ENCODE measurements around the gene GPA33.

GPA33 gene

GRCh38 chr1:167068761-167069160 is 21.4 kb downstream of the GPA33 start:
- no peak overlapping the region for H3K4me3 ChIP-seq (ENCODE audit: low read depth, low read length)
- TF ChIP-seq CTCF (IDR thresholded peaks at IDR 0.05; ENCODE audit: control insufficient read depth, extremely low read depth, insufficient read depth), result no peak
- DNase-seq (ENCODE audit: low read depth), result no peak

- no peak for DNase-seq (ENCODE audit: low read depth)
Measured at GRCh38 chr1:167067904-167068303, 22.3 kb downstream of the GPA33 start.

GRCh38 chr1:167066333-167067122 is 23.6 kb downstream of the GPA33 start:
- no peak for DNase-seq (ENCODE audit: low read depth)

More at GRCh38 chr1:167067904-167068303, 22.3 kb downstream of the GPA33 start:
- no peak overlapping the region for H3K4me3 ChIP-seq (ENCODE audit: low read depth, low read length)
- TF ChIP-seq CTCF (IDR thresholded peaks at IDR 0.05; ENCODE audit: control insufficient read depth, extremely low read depth, insufficient read depth), result no peak

GRCh38 chr1:167065471-167065870 is 24.7 kb downstream of the GPA33 start:
- no peak for DNase-seq (ENCODE audit: low read depth)
- H3K4me3 ChIP-seq (ENCODE audit: low read depth, low read length), result no peak overlapping the region
- no peak for TF ChIP-seq CTCF (IDR thresholded peaks at IDR 0.05; ENCODE audit: control insufficient read depth, extremely low read depth, insufficient read depth)

More at GRCh38 chr1:167066333-167067122, 23.6 kb downstream of the GPA33 start:
- H3K4me3 ChIP-seq (ENCODE audit: low read depth, low read length), result peak overlapping the region; percentile 41
- peak; percentile 91 for TF ChIP-seq CTCF (IDR thresholded peaks at IDR 0.05; ENCODE audit: control insufficient read depth, extremely low read depth, insufficient read depth)

GRCh38 chr1:167064621-167065020 is 25.6 kb downstream of the GPA33 start:
- no peak for DNase-seq (ENCODE audit: low read depth)
- no peak for TF ChIP-seq CTCF (IDR thresholded peaks at IDR 0.05; ENCODE audit: control insufficient read depth, extremely low read depth, insufficient read depth)
- no peak overlapping the region for H3K4me3 ChIP-seq (ENCODE audit: low read depth, low read length)

- H3K4me3 ChIP-seq (ENCODE audit: low read depth, low read length), result no peak overlapping the region
- no peak for DNase-seq (ENCODE audit: low read depth)
- TF ChIP-seq CTCF (IDR thresholded peaks at IDR 0.05; ENCODE audit: control insufficient read depth, extremely low read depth, insufficient read depth), result no peak
Measured at GRCh38 chr1:167061073-167061464, 29.1 kb downstream of the GPA33 start.

Measured in LNCaP clone FGC (cell line).